ENCODE results near the gene APOA1.
"Not testable (repeated sequence)": the region's sequence is repeated elsewhere in the genome, so short reads cannot be mapped to it uniquely, and the experiment has no call there.

The APOA1 gene

DNA sequence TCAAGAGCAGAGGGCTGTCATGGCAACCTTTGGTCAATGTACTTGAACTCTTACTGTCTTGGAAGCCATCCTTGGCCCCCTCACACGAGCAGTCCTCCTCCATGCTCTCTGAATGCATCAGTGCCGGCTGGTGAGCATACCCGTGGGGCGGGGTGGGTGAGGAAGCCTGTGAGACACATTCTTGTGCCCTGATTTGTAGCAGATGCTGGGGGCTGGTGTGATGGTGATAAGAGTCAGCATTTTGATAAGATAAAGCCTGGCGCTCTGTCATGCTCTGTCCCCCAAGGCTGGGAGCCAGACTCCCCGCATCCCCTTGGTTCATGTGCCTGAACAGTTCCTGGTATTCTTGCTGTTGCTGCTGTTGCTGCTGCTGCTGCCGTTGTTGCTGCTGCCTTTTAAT, 20.5 kb upstream of the APOA1 start:
- DNase-seq (ENCODE audit: low read depth in 2 of 2) = no peak

DNA sequence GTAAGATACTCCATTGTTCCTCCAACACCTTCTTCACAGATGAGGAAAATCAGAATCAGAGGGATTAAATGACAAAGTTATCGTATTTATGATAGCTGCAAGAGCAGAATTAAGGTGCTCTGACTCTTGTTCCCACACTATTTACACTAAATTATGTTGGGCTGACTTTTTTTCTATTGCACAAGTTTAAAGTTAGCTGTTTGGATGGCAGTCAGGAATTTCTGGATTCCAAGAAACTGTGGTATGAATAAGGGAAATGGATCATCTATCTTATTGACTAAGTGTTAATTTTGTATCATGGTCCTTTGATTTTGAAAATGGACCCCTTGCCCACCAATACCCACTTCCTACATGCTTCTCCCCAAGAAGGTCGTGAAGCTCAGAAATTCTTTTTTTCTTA, 19.9 kb upstream of the APOA1 start:
- DNase-seq (ENCODE audit: low read depth in 2 of 2) = no peak

DNA sequence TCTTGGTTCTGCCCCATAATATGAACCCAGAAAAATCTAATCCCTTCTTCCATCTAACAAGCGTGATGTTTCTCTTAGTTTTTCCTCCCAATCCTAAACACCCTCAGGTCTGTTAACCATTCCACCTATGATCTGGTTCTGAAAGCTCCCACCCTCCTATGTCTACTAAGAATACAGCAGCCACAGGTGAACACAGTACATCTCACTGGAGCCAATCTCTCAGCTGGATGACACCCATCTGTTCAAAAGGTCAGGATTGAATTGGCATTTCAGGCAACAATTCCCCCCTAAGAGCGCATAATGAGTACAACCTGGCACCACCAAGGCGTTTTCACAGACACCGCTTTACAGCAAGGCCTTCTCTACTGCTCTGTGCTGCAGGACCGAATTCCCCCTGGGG, 19.0 kb upstream of the APOA1 start:
- DNase-seq (ENCODE audit: low read depth in 2 of 2) = no peak

DNA sequence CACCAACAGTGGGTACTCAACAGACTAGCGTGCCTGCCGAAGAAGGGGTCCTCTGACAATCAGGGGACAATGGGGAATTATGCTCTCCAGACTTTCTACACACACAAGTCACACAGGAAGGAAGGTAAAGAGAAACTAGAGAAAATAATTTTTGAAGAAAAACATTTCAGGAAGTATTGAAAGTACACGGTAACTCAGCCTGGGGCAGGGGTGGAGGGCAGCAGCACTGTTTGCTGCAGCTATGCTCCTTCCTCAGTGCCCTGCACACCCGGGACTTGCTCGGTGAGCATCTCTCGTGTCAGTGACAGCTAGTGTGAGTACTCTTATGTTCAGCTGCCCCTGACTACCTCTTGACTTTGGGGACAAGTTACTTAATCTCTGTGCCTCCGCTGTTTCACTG, 18.0 kb upstream of the APOA1 start:
- no peak for DNase-seq (ENCODE audit: low read depth in 2 of 2)

DNA sequence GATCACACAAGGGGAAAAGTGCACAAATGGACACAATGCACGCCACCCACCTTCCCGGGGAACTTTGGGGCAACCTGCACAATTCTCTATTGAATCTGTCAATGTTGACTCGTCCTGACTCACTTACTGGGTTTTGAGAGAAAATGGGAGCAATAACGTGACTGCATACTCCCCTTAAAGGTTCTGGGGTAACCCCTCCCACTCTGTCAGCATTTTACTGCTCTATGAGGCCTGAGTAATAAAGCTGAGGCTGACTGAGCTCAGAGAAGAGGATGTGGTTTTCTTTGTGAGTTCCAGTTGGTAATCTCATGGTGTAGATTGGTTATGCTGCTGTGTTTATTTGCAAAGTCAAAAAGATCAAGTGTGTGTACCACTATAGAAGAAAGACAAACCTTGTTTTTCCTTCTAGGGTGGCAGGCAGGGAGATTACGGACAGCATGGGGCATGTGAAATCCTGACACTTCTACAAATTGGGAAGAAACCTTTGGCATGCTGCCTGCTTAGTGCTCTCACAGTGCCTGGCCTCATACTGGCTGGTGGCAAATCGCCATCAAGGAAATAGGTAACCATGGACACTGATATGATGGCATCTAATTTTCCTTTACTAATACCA, 16.1 kb upstream of the APOA1 start:
- peak; percentile 36 to 50 for DNase-seq (ENCODE audit: low read depth in 2 of 2)

DNA sequence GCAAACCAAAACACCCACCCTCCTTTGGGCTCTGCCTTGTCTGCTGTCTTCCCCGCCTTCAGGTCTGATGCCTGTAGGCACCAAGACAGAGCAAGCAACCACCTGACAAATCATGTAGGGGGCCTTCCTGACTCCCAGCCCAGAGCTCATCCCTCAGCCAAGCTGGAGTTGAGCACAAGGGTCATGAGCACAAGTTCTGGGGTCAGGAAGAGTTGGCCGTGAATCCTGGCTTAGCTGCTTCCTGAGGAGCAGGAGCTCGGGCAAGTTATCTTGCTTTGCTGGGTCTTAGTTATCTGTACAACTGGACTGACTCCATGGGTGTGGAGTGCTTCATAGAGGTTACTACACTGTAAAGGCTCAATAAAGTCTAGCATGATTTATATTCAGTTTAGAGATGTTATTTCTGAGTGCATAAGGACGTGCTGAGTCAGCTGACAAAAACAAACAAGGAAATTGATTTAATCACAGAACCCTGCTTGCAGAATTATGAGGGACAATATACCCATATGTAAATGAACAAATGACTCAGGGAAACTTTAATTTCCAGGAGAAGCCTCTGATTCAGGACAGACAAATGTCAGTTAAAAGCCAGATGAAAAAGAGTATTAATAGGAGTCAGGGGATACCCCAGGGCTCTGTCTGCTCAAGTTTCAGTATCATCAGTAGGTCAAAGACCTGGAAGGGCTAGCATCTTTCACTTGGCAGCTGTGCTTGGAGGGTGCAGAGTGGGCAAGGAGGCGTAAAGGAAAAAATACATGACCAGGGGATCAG, 15.0 kb upstream of the APOA1 start:
- no peak for DNase-seq (ENCODE audit: low read depth in 2 of 2)

DNA sequence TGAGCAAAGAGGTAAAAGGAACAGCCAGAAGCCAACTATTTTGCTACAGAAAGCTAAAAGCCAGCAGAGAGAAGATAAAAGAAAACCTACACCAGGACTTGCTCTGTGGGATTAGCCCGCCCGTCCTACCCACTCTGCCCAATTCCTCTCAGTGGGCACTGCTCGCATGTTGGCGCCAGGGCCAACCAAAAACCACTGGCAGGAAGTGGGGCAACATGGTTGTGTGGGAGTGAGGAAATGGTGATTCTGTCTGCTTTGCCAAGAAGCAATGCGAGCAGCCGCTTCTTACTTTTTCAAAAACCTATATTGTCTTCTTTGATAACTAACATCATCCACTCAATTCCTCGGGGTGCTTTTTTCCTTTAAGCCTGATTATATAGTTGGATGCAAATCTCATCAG, 14.2 kb upstream of the APOA1 start:
- peak; percentile 32 to 53 for DNase-seq (ENCODE audit: low read depth in 2 of 2)

DNA sequence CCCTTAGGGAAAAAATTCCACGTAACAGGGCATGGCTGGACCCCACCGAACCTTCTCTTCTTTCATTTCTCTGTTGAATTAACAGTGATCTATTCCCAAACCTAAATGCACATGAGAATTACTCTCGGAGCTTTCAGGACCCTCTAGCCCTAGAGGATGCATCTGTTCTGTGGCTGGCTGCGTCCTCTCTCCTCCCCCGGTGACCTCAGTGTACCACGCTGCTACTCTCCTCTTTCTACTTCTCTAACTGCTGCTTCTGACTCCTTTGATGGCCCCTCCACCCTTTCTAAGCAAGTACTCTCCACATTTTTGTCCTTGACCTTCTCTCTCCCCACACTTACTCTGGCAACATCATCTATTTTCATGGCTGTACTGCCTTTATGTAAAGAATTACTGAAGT, 12.1 kb upstream of the APOA1 start:
- no peak for DNase-seq (ENCODE audit: low read depth in 2 of 2)

DNA sequence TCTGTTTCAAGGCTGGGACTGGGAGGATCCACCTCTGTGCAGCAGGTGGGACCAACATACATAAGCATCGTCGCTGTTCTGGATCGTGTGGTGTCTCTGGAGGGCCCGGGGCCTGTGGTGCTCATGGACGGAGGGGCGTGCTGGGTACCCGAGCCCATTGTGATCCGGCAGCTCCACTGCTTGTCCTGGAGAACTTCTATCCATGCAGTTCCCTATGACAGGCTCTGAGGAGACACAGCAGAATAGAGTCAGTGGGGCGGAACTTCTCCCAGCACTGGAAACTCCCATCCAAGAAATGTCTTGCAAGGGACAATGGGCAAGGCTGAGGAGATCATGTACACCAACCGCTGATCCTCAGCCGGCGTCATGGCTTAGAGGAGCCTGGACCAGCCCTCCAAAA, 11.6 kb upstream of the APOA1 start:
- no peak for DNase-seq (ENCODE audit: low read depth in 2 of 2)

DNA sequence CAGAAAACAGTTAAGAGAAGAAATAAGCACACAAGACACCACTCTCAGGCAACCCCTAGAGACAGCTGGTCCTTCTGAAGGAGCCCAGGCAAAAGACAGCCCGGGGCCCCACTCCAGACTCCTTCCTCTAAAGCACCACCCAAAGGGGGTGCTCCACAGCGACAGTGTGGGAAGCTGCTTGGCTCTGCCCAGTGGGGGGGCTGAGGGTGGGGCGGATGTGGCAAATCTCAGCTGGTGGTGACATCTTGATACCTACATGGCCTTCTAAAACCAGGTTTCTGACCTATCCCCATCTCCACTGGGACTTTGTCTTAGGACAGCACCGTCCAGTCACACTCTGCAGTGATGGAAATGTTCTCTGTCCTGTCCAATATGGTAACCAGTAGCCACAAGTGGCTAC, 10.2 kb upstream of the APOA1 start:
- no peak for DNase-seq (ENCODE audit: low read depth in 2 of 2)

DNA sequence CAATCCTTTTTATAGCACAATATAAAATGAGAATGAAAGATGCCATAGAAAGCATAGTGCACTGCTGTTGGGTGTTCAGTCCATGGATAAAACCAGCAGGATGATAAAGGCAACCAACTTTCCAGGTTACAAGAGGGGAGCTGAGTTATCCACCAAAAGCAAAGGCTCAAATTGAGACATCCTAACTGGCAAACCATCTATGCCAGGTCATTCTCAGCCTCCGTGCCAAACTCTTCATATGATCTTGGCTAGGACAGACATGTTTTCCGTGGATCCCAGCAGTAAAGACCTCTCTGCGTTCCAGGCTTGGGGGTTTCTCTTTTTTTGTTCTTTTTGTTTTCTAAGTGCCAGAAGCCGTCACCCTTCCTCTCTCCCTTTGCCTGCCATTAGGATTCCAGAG, 7.3 kb upstream of the APOA1 start:
- DNase-seq (ENCODE audit: low read depth in 2 of 2) = no peak

DNA sequence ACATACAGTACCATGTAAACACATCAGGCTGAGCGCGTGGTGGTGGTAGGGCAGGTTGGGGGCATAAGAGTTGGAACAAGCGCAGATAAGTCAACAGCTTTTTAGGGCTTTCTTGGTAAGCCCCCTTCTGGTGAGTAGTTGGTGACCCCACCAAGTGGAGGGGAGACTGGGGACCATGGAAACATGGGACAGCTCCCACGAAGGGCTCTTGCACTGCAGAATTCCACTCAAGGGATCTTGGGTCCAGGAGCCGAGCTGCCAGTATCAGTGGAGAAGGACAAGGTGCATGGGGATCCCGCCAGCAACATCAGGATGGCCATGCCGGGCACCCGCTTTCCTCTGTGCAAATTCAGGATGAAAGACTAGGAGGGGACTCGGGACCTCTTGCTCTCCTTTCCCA, 6.2 kb upstream of the APOA1 start:
- DNase-seq (ENCODE audit: low read depth in 2 of 2) = no peak

DNA sequence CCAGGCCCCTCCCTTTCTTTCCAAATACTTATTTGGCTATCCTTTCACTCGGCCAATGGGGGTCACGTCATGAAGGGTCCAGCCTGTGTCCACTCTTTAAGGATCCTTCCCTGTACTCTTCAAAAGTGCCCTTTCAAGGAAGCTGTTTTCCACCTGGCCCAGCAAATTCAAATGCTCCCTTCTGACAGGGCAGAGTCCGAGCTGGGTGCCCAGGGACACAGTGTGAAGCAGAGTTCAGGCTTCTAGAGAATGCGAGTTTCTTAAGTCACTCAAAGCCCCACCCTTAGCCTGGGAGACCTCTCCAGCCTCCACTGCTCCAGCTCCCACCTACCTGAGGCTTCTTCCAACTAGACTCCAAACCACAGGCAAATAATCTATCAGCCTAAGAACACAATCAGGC, 5.5 kb upstream of the APOA1 start:
- DNase-seq (ENCODE audit: low read depth in 2 of 2) = no peak

DNA sequence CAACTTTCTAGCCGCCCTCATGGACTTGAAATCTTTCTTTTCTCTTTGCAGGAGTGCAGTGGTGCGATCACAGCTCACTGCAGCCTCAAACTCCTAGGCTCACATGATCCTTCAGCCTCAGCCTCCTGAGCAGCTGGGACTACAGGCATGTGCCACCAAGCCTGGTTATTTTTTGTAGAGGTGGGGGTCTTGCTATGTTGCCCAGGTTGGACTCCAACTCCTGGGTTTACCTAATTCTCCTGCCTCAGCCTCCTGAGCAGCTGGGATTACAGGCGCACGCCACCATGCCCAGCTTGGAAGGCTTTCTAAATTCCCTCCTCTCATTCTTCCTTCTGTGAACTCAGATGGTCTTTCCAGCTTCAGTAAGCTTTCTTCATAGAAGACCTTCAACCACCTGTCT, 4.7 kb upstream of the APOA1 start:
- no peak for DNase-seq (ENCODE audit: low read depth in 2 of 2)

DNA sequence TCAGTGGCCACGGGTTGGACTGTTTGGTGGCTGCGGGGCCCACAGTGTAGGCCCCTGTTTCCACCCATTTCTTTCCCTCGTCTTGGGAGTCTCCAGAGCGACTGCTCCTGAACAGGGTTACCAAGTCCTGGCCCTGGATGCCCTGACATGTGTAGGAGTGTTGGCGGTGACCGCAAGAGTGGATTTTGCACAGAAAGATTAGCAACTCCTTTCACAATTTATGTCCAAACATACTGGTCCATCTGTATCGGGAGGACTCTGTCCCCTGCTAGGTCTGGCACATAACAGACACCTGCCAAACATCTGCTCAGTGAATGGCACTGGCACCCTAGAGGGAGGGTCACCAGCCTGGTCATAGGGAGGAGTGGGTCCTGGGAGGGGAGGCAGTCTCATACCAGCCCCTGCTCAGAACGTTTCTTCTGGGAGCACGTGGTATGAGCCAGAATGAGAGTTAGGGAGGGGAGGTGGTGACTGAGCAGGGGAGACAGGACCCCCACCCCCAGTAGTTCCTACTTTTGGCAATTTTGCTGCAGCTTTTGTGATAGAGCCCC, 3.4 kb upstream of the APOA1 start:
- DNase-seq (ENCODE audit: low read depth in 2 of 2) = no peak

DNA sequence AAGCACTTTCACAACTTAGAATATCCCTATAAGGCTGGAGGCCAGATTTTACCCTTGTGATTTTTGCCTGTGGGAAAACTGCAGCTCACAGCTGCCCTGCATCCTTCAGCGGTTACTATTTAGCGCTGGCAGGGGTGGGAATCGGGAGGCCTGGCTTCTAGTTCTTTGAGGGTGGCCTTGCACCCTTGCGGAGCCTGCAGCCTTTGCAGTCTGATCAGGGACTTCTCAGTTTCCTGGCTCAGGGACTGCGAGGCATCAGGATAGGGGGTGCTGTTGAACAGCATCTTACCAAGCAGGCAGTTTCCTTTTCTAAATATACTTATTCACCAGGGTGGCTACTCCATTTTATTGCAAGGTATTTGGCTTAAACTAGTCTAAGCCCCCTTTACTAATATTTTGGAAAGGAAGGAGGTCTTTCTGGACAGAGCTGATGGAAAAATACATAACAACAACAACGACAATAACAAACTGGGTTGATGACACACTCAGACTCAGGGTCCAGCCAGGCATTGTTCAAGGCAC, 2.9 kb upstream of the APOA1 start:
- no peak for DNase-seq (ENCODE audit: low read depth in 2 of 2)

DNA sequence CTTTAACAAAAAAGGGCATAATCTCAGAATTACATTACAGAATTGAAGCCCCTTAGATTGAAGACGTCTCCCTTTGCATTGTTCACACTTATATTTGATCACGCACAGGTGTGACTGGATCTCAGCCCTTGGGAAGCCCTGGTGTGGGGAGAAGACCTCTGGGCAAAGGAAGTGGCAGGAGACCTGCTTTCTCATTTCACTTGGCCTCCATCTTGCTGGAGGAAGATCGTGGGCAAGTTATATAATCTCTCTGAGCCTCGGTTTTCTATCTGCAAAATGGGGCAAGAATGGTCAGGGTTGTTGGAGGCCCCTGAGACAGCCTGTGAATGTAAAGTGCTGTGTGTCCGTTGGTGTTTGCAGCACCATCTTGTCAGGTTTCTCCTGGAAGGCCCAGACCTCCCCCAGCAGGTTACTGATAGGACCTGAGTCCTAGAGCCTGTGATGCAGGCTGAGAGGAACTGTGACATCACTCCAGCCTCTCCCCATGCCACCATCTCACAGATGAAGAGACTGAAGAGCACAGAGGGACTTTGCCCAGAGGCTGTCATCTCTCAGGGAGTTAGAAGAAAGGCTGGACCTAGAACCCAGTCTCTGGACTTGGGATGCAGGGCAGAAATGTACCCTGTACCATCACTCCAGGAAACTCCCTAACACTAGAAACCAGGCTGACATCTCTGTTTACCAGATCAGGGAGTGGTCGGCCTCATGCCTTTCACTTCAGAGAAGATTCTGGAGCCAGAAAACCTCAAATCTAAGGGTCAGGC, 1.1 kb upstream of the APOA1 start:
- no peak for DNase-seq (ENCODE audit: low read depth in 2 of 2)

DNA sequence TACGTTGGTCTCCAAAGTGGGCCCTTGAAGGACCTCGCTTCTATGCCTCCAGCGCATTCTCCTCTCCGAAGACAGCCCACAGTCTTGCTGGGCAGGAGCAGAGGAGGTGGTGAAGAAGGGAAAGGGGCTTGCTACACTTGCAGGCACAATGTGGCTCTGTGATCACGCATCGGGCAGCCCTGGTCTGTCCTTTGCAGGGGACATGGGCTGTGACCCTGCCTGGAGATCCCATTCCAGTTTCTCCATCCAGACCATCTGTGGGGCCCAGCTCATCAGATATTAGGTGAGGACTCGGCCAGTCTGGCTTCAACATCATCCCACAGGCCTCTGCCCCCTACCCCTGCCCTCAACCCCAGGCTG, 810 bp downstream of the APOA1 start:
- DNase-seq (ENCODE audit: low read depth in 2 of 2) = no peak

DNA sequence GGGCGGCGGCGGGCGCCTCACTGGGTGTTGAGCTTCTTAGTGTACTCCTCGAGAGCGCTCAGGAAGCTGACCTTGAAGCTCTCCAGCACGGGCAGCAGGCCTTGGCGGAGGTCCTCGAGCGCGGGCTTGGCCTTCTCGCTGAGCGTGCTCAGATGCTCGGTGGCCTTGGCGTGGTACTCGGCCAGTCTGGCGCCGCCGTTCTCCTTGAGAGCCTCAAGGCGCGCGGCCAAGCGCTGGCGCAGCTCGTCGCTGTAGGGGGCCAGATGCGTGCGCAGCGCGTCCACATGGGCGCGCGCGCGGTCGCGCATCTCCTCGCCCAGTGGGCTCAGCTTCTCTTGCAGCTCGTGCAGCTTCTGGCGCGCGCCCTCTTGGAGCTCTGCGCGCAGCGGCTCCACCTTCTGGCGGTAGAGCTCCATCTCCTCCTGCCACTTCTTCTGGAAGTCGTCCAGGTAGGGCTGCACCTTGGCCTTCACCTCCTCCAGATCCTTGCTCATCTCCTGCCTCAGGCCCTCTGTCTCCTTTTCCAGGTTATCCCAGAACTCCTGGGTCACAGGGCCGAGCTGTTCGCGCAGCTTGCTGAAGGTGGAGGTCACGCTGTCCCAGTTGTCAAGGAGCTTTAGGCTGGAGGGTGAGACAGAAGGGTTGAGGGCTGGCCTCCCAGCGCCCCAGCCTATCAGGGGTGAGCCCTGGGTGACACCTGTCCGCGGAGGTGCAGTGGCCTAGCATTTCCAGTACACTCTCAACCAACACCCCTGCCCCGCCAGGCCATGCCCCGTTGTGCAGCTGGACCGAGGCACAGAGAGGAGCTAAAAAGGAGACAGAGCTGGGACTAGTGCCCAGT, 1.4 kb downstream of the APOA1 start:
- peak; percentile 76 to 83 for DNase-seq (ENCODE audit: low read depth in 2 of 2)

DNA sequence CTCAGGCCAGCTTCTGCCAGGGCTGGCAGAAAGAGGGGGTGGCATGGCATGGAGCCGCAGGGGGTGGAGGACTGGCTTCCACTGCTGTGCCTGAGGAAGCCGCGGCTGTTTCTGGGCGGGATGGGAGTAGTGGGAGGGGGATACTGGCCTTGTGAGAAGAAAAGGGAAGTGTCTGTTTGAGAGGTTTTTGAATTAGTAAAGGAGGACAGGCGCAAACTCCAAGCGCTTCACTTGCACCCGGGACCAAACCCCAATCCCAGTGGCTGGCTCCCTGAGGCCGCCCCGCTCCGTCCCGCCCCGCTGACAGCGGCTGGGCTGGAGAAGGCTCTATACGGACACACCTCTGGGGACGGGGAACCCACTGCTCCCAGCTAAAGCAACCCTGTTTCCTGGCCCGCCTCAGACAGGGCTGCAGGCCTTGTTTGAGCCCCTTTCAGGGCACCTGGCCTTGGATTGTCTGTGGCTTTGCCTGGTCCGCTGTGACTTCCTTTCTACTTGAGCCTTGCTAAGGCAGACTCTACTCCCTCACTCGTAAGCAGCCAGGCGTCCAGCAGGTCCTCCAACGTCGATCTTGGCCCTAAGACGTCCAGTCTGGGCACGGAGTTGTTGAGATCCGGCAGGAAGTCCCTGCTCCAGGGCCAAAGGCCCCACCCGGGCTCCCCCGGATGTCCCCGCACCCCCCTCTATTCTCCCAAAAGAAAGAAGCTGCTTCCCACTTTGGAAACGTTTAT, 2.2 kb downstream of the APOA1 start:
- DNase-seq (ENCODE audit: low read depth in 2 of 2) = no peak

DNA sequence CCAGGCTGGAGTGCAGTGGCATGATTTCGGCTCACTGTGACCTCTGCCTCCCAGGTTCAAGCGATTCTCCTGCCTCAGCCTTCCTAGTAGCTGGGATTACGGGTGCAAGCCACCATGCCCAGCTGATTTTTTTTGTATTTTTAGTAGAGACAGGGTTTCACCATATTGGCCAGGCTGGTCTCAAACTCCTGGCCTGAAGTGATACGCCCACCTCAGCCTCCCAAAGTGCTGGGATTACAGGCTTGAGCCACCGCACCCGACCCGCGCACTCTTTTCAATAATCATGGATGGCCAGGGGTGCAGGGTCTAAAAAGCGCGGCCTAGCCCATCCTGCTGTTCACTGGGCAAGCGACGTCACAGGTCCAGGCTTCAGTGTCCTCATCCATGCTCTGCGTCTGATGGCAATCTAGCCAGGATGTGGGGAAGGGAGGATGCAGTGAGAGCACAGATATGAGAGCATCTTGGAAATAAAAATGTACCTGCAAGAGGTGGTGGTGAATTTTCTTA, 2.8 kb downstream of the APOA1 start:
- not testable (repeated sequence) for DNase-seq (ENCODE audit: low read depth in 2 of 2)
